H9 (cell line): ENCODE data around the gene ZNF280A. TPM values are rescaled to one million over a fixed set of nuclear protein-coding genes. Genes with fewer than 3 reads are reported as not detected.
"Not testable (repeated sequence)": the region's sequence is repeated elsewhere in the genome, so short reads cannot be mapped to it uniquely, and the experiment has no call there.

Experiments
- DNase-seq: peaks from one replicate; pipeline ENCODE4 v3.0.0-alpha.2; 2017
- H2AFZ ChIP-seq: one replicate; pipeline ENCODE4 v1.6.1; 2013; ENCODE audit warnings: mild to moderate bottlenecking, low read length, control low read depth, moderate library complexity
- H2AK5ac ChIP-seq: 2 replicates; pipeline ENCODE4 v1.6.1; 2013; ENCODE audit warnings: low read length, control low read depth, mixed read lengths; ENCODE audit not compliant: insufficient read length
- H2BK120ac ChIP-seq: one replicate; pipeline ENCODE4 v1.6.1; 2013; ENCODE audit warnings: low read depth, mild to moderate bottlenecking, low read length, control low read depth, inconsistent platforms; ENCODE audit not compliant: poor library complexity, severe bottlenecking
- H2BK12ac ChIP-seq: 2 replicates; pipeline ENCODE4 v1.6.1; 2013; ENCODE audit warnings: low read length, control low read depth, mixed read lengths, low read depth; ENCODE audit not compliant: insufficient read length
- H2BK15ac ChIP-seq: 2 replicates; pipeline ENCODE4 v1.6.1; 2013; ENCODE audit warnings: low read depth, low read length, control low read depth
- H2BK20ac ChIP-seq: one replicate; pipeline ENCODE4 v1.6.1; 2013; ENCODE audit warnings: low read depth, mild to moderate bottlenecking, low read length, control low read depth, inconsistent platforms; ENCODE audit not compliant: poor library complexity, severe bottlenecking
- H2BK5ac ChIP-seq: 2 replicates; pipeline ENCODE4 v1.6.1; 2013; ENCODE audit warnings: low read length, control low read depth, mixed read lengths; ENCODE audit not compliant: insufficient read length
- H3K14ac ChIP-seq: 2 replicates; pipeline ENCODE4 v1.6.1; 2013; ENCODE audit warnings: low read length, control low read depth; ENCODE audit not compliant: insufficient read depth
- H3K18ac ChIP-seq: 2 replicates; pipeline ENCODE4 v1.6.1; 2013; ENCODE audit warnings: low read depth, mild to moderate bottlenecking, mixed read lengths, low read length, control low read depth; ENCODE audit not compliant: insufficient read length
- H3K23ac ChIP-seq: 2 replicates; pipeline ENCODE4 v1.6.1; 2013; ENCODE audit warnings: low read length, control low read depth, mixed read lengths, low read depth; ENCODE audit not compliant: insufficient read length
- H3K23me2 ChIP-seq: 2 replicates; pipeline ENCODE4 v1.6.1; 2013; ENCODE audit warnings: low read depth, mild to moderate bottlenecking, mixed read lengths, low read length, control low read depth; ENCODE audit not compliant: insufficient read length, poor library complexity, severe bottlenecking
- H3K27ac ChIP-seq: 2 replicates; pipeline ENCODE4 v1.5.1; 2013; ENCODE audit warnings: low read length, control low read depth, mixed read lengths, low read depth; ENCODE audit not compliant: insufficient read length
- H3K27me3 ChIP-seq: 2 replicates; pipeline ENCODE4 v1.6.1; 2013; ENCODE audit warnings: low read length, control low read depth, inconsistent platforms; ENCODE audit not compliant: insufficient read depth
- H3K4ac ChIP-seq: 2 replicates; pipeline ENCODE4 v1.6.1; 2013; ENCODE audit warnings: low read depth, mild to moderate bottlenecking, control low read depth, inconsistent platforms, low read length, moderate library complexity
- H3K4me1 ChIP-seq: 2 replicates; pipeline ENCODE4 v1.6.1; 2013; ENCODE audit warnings: low read length, control low read depth, inconsistent platforms; ENCODE audit not compliant: insufficient read depth
- H3K4me2 ChIP-seq: 2 replicates; pipeline ENCODE4 v1.6.1; 2013; ENCODE audit warnings: low read length, control low read depth, mixed read lengths; ENCODE audit not compliant: insufficient read length, insufficient read depth
- H3K56ac ChIP-seq: 2 replicates; pipeline ENCODE4 v1.6.1; 2013; ENCODE audit warnings: low read depth, mild to moderate bottlenecking, mixed read lengths, low read length, control low read depth; ENCODE audit not compliant: insufficient read length
- H3K79me1 ChIP-seq: 2 replicates; pipeline ENCODE4 v1.6.1; 2013; ENCODE audit warnings: low read depth, mild to moderate bottlenecking, moderate library complexity, low read length, control low read depth, inconsistent platforms; ENCODE audit not compliant: insufficient read depth, poor library complexity, severe bottlenecking
- H3K79me2 ChIP-seq: 2 replicates; pipeline ENCODE4 v1.6.1; 2013; ENCODE audit warnings: low read length, control low read depth, inconsistent platforms; ENCODE audit not compliant: insufficient read depth
- H3K9ac ChIP-seq: 2 replicates; pipeline ENCODE4 v1.6.1; 2013; ENCODE audit warnings: low read length, control low read depth, mixed read lengths; ENCODE audit not compliant: insufficient read length; ENCODE audit errors: extremely low read depth
- H3K9me3 ChIP-seq: one replicate; pipeline ENCODE4 v1.6.1; 2013; ENCODE audit warnings: low read depth, low read length, inconsistent platforms; ENCODE audit not compliant: control insufficient read depth
- H3T11ph ChIP-seq: one replicate; pipeline ENCODE4 v1.6.1; 2013; ENCODE audit warnings: mild to moderate bottlenecking, low read length, control low read depth, inconsistent platforms
- H4K20me1 ChIP-seq: one replicate; pipeline ENCODE4 v1.6.1; 2013; ENCODE audit not compliant: control insufficient read depth, insufficient read length, insufficient read depth
- H4K5ac ChIP-seq: 2 replicates; pipeline ENCODE4 v1.6.1; 2013; ENCODE audit warnings: low read depth, mild to moderate bottlenecking, mixed read lengths, low read length, control low read depth; ENCODE audit not compliant: insufficient read length
- H4K8ac ChIP-seq: replicated peaks from 2 replicates; pipeline ENCODE4 v1.6.1; 2013; ENCODE audit warnings: low read length, control low read depth, mixed read lengths, low read depth; ENCODE audit not compliant: insufficient read length
- H4K91ac ChIP-seq: 2 replicates; pipeline ENCODE4 v1.6.1; 2013; ENCODE audit warnings: low read depth, mild to moderate bottlenecking, moderate library complexity, mixed read lengths, low read length, control low read depth; ENCODE audit not compliant: insufficient read length
- H3K27ac Mint-ChIP-seq, 3 experiments: 2 replicates in 2 of 3; 3 replicates in 1 of 3; pipeline ENCODE4 v1.8.0; 2020 to 2021; ENCODE audit warnings: mixed read lengths in 3 of 3, mild to moderate bottlenecking in 1 of 3, moderate library complexity in 1 of 3
- H3K27me3 Mint-ChIP-seq: 2 replicates; pipeline ENCODE4 v1.8.0; 2021; ENCODE audit warnings: low read depth, mild to moderate bottlenecking, moderate library complexity, mixed read lengths
- H3K36me3 Mint-ChIP-seq, 3 experiments: 2 replicates in 2 of 3; 3 replicates in 1 of 3; pipeline ENCODE4 v1.8.0; 2020 to 2021; ENCODE audit warnings: low read depth in 3 of 3, mixed read lengths in 3 of 3; ENCODE audit not compliant: insufficient read depth in 1 of 3
- H3K4me1 Mint-ChIP-seq, 2 experiments: 2 replicates each; pipeline ENCODE4 v1.8.0; 2020; ENCODE audit warnings: mixed read lengths in 2 of 2
- H3K4me3 Mint-ChIP-seq, 2 experiments: 2 replicates in 1 of 2; 3 replicates in 1 of 2; pipeline ENCODE4 v1.8.0; 2020 to 2021; ENCODE audit warnings: mild to moderate bottlenecking in 2 of 2, mixed read lengths in 2 of 2, moderate library complexity in 1 of 2
- H3K9me3 Mint-ChIP-seq, 2 experiments: 2 replicates in 1 of 2; 3 replicates in 1 of 2; pipeline ENCODE4 v1.8.0; 2020; ENCODE audit warnings: mild to moderate bottlenecking in 2 of 2, mixed read lengths in 2 of 2, moderate library complexity in 1 of 2
- WGBS: extraction: QIAGEN DNeasy Blood & Tissue Kit; methylation state at CpG from one replicate; pipeline ENCODE4 v1.1.7; 2013; ENCODE audit warnings: missing lambda C conversion rate, low lambda C conversion rate, mixed read lengths; ENCODE audit not compliant: insufficient read length; ENCODE audit errors: extremely low coverage; 5-methylcytosine and 5-hydroxymethylcytosine counted together
- total RNA-seq: library from RNA; stranded (reverse); gene quantifications from 2 replicates; pipeline ENCODE4 v1.2.1, GENCODE V29; 2021
- TF ChIP-seq, protein P1 (sequence below): fragments of 200-600 bp; sonication (generic); conservative IDR thresholded peaks from 3 replicates; pipeline ENCODE4 v1.8.0; 2021; ENCODE audit warnings: antibody characterized with exemption, mild to moderate bottlenecking

Gene ZNF280A
- total RNA-seq, 1 experiment from 2014 or later = 0.13 TPM

DNA sequence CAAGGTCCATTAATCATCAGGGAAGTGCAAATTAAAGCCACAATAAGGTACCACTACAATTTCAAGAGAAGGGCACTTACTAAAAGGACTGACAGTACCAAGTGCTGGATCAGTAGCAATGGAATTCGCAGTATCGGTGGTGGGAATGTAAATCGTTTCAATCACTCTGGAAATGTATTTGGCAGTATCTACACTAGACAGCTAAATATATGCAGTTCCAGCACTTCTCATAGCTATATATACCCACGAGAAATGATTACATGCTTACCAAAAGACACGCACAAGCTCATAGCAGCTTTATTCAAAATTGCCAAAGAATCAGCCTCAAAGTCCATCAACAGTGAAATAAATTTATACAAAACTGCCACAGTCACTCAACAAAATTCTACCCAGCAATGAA lies 7.1 kb downstream of the ZNF280A start:
- Histone ChIP-seq H4K91ac (no peak overlapping the region), H3K4me1 (no peaks in the 10 kb centered on the region), H3K79me2 (no peaks in the 10 kb centered on the region; the same call in 1 of the 2 replicates), H2BK120ac (no peak overlapping the region), H3K9me3 (no peaks in the 10 kb centered on the region), H4K20me1 (no peaks in the 10 kb centered on the region), H3K27me3 (peaks cover 5% of the 10 kb centered on the region; the same call in 1 of the 2 replicates), H3K18ac (no peak overlapping the region), H3K14ac (no peak overlapping the region), H3K79me1 (no peaks in the 10 kb centered on the region), H4K8ac (no peak overlapping the region), H3K56ac (no peak overlapping the region), H3K4me2 (no peak overlapping the region), H2BK15ac (no peak overlapping the region), H3T11ph (no peak overlapping the region), H2AK5ac (no peak overlapping the region), H2BK5ac (no peak overlapping the region), H3K9ac (no peak overlapping the region), H3K23ac (no peak overlapping the region), H2AFZ (no peak overlapping the region), H2BK12ac (no peak overlapping the region), H4K5ac (no peak overlapping the region), H3K4ac (no peak overlapping the region), H3K27ac (no peak overlapping the region), H3K23me2 (peaks cover 3% of the 10 kb centered on the region), H2BK20ac (no peak overlapping the region)
- H3K27ac Mint-ChIP-seq = no peak overlapping the region
- H3K36me3 Mint-ChIP-seq = peaks cover 2 to 7% (median 7%) of the 10 kb centered on the region in 3 experiments; a peak in 4 of 7 replicates
- peaks cover under 1% of the 10 kb centered on the region in 2 experiments for H3K4me1 Mint-ChIP-seq
- peaks cover 84% of the 10 kb centered on the region for H3K27me3 Mint-ChIP-seq
- TF ChIP-seq, protein P1, sequence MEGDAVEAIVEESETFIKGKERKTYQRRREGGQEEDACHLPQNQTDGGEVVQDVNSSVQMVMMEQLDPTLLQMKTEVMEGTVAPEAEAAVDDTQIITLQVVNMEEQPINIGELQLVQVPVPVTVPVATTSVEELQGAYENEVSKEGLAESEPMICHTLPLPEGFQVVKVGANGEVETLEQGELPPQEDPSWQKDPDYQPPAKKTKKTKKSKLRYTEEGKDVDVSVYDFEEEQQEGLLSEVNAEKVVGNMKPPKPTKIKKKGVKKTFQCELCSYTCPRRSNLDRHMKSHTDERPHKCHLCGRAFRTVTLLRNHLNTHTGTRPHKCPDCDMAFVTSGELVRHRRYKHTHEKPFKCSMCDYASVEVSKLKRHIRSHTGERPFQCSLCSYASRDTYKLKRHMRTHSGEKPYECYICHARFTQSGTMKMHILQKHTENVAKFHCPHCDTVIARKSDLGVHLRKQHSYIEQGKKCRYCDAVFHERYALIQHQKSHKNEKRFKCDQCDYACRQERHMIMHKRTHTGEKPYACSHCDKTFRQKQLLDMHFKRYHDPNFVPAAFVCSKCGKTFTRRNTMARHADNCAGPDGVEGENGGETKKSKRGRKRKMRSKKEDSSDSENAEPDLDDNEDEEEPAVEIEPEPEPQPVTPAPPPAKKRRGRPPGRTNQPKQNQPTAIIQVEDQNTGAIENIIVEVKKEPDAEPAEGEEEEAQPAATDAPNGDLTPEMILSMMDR = no peak
- no CpG with 5 or more reads among the region's 5 CpGs for WGBS
- H3K9me3 Mint-ChIP-seq = peaks cover 18 to 28% of the 10 kb centered on the region in 2 experiments
- no peak for DNase-seq
- H3K4me3 Mint-ChIP-seq = no peak overlapping the region

GRCh38 chr22:22510833-22511232 lies 9.2 kb downstream of the ZNF280A start:
- not testable (repeated sequence) for H4K91ac ChIP-seq, H4K20me1 ChIP-seq, H3K56ac ChIP-seq, H3K27ac ChIP-seq, H3K9me3 ChIP-seq, H2AFZ ChIP-seq, H3K79me2 ChIP-seq, H3K4me3 Mint-ChIP-seq, H2BK120ac ChIP-seq, H3K27me3 ChIP-seq, H3K14ac ChIP-seq, H2BK20ac ChIP-seq, H3T11ph ChIP-seq, H2BK5ac ChIP-seq, H3K27ac Mint-ChIP-seq, H3K4ac ChIP-seq, H2AK5ac ChIP-seq, H3K79me1 ChIP-seq, H3K4me1 Mint-ChIP-seq, H3K23ac ChIP-seq, H2BK15ac ChIP-seq, H3K23me2 ChIP-seq, H3K4me2 ChIP-seq, H4K8ac ChIP-seq, DNase-seq, H3K4me1 ChIP-seq, H3K9ac ChIP-seq, H2BK12ac ChIP-seq, H4K5ac ChIP-seq, H3K18ac ChIP-seq
- Mint-ChIP-seq H3K27me3 (peaks cover 81% of the 10 kb centered on the region), H3K9me3 (peaks cover 18 to 23% of the 10 kb centered on the region in 2 experiments), H3K36me3 (peaks cover 16 to 21% (median 16%) of the 10 kb centered on the region in 3 experiments)
- no CpG with 5 or more reads among the region's 7 CpGs for WGBS
